Keratinocyte (primary cell): ENCODE data around the gene TRAF3IP1. TPM values are rescaled to one million over a fixed set of nuclear protein-coding genes. Genes with fewer than 3 reads are reported as not detected.

Experiments used
- DNase-seq: peaks from one replicate; pipeline ENCODE4 v3.0.0-alpha.2; 2011; ENCODE audit warnings: low read depth, missing footprints, low spot score
- FAIRE-seq: peaks from 2 replicates; lab custom pipeline; 2011; peaks lifted over from hg19 to GRCh38; lab: Jason Lieb, UNC
- H2AFZ ChIP-seq: 2 replicates; pipeline ENCODE4 v1.6.0; 2012; ENCODE audit warnings: low read length, control low read depth, inconsistent platforms; ENCODE audit not compliant: control insufficient read depth
- H3K27ac ChIP-seq: 2 replicates; pipeline ENCODE4 v1.5.1; 2011; ENCODE audit warnings: low read length; ENCODE audit not compliant: control insufficient read depth, insufficient read depth
- H3K27me3 ChIP-seq: 3 replicates; pipeline ENCODE4 v1.6.0; 2011; ENCODE audit warnings: low read length; ENCODE audit not compliant: control insufficient read depth, insufficient read depth; ENCODE audit errors: extremely low read depth
- H3K36me3 ChIP-seq, 2 experiments: 2 replicates in 1 of 2; 3 replicates in 1 of 2; pipeline ENCODE4 v1.5.1; 2011; ENCODE audit warnings: low read length in 2 of 2, mild to moderate bottlenecking in 1 of 2; ENCODE audit not compliant: control insufficient read depth in 2 of 2, insufficient read depth in 2 of 2; ENCODE audit errors: extremely low read depth in 1 of 2
- H3K4me1 ChIP-seq: 3 replicates; pipeline ENCODE4 v1.5.1; 2011; ENCODE audit warnings: low read length; ENCODE audit not compliant: control insufficient read depth, insufficient read depth; ENCODE audit errors: extremely low read depth
- H3K4me2 ChIP-seq: 3 replicates; pipeline ENCODE4 v1.6.0; 2011; ENCODE audit warnings: low read depth, low read length; ENCODE audit not compliant: control insufficient read depth, insufficient read depth; ENCODE audit errors: extremely low read depth
- H3K4me3 ChIP-seq, 3 experiments: fragments of 200-600 bp in 1 of 3; sonication (generic) in 1 of 3; 2 replicates in 2 of 3; 3 replicates in 1 of 3; pipeline ENCODE4 v1.5.1; 2011 to 2016; ENCODE audit warnings: low read length in 3 of 3, mild to moderate bottlenecking in 3 of 3, control low read depth in 2 of 3, inconsistent platforms in 1 of 3, low read depth in 1 of 3, mixed read lengths in 1 of 3, mixed run types in 1 of 3, moderate library complexity in 1 of 3; ENCODE audit not compliant: control insufficient read depth in 2 of 3, insufficient read depth in 2 of 3; ENCODE audit errors: extremely low read depth in 1 of 3
- H3K79me2 ChIP-seq: 2 replicates; pipeline ENCODE4 v1.6.0; 2012; ENCODE audit warnings: low read length; ENCODE audit not compliant: control insufficient read depth, insufficient read depth
- H3K9ac ChIP-seq: 3 replicates; pipeline ENCODE4 v1.6.0; 2011; ENCODE audit warnings: low read length; ENCODE audit not compliant: control insufficient read depth, insufficient read depth; ENCODE audit errors: extremely low read depth
- H3K9me1 ChIP-seq: 3 replicates; pipeline ENCODE4 v1.6.0; 2011; ENCODE audit warnings: low read length; ENCODE audit not compliant: control insufficient read depth, insufficient read depth; ENCODE audit errors: extremely low read depth
- H3K9me3 ChIP-seq: 2 replicates; pipeline ENCODE4 v1.5.1; 2012; ENCODE audit warnings: low read depth, low read length; ENCODE audit not compliant: control insufficient read depth
- H4K20me1 ChIP-seq: 3 replicates; pipeline ENCODE4 v1.6.0; 2011; ENCODE audit warnings: low read length; ENCODE audit not compliant: control insufficient read depth, insufficient read depth; ENCODE audit errors: extremely low read depth
- CTCF ChIP-seq, 3 experiments: IDR thresholded peaks in 1 of 3; conservative IDR thresholded peaks in 1 of 3; optimal IDR thresholded peaks in 1 of 3; 2 replicates in 2 of 3; 3 replicates in 1 of 3; pipeline versions ENCODE3 to v1.5.1; 2011; ENCODE audit warnings: low read length in 3 of 3, mild to moderate bottlenecking in 3 of 3, moderate library complexity in 2 of 3, control low read depth in 1 of 3, inconsistent platforms in 1 of 3; ENCODE audit not compliant: insufficient read depth in 2 of 3; ENCODE audit errors: extremely low read depth in 1 of 3
- EZH2 ChIP-seq: IDR thresholded peaks from one replicate; pipeline ENCODE4 v1.6.1; 2012; ENCODE audit warnings: inconsistent platforms, mild to moderate bottlenecking, low read length, moderate library complexity
- dilution Hi-C: fragments of 300-500 bp; cut with MboI; formaldehyde crosslinking; loops from one replicate; pipeline ENCODE4 v1.7.0; 2020; ENCODE audit warnings: low sequenced_read_pairs; ENCODE audit not compliant: extremely low pct_ligation_motif_present
- polyA plus RNA-seq, 5 experiments: library from polyadenylated mRNA; depleted of rRNA in 3 of 5; stranded (reverse) in 3 of 5; stranded (forward) in 1 of 5; unstranded in 1 of 5; fragments of >200 nt; gene quantifications; 1 replicate in 1 of 5; 2 replicates in 3 of 5; 3 replicates in 1 of 5; pipeline versions ENCODE4 v1.2.1 to v1.2.3, GENCODE V29; 2011 to 2012; ENCODE audit warnings: missing spikeins in 2 of 5, low read depth in 1 of 5, low replicate concordance in 1 of 5

Gene TRAF3IP1
- polyA plus RNA-seq, 1 donor (not counting 4 experiments of a cell fraction or from before 2014, with no cell fraction given) = 7.0 TPM

DNA sequence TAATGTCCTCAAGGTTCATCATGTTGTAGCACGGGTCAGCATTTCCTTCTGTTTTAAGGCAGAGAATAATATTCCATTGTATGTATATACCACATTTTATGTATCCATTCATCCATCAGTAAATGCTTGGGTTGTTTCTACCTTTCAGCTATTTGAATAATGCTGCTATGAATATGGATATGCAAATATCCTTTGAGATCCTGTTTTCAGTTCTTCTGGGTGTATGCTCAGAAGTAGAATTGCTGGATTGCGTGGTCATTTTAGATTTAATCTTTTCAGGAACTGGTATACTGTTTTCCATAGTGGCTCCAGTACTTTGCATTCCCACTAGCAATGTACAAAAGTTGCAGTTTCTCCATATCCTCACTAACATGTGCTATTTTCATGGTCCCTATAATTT, 93.0 kb downstream of the TRAF3IP1 start:
- no peaks in the 10 kb centered on the region for H3K79me2 ChIP-seq
- H3K36me3 ChIP-seq = no peaks in the 10 kb centered on the region
- H3K4me3 ChIP-seq = no peak overlapping the region
- dilution Hi-C loops = no loop called here
- H3K4me2 ChIP-seq = no peak overlapping the region
- no peak for FAIRE-seq
- H4K20me1 ChIP-seq = no peaks in the 10 kb centered on the region
- H3K9ac ChIP-seq = no peak overlapping the region
- no peak overlapping the region for H2AFZ ChIP-seq
- TF ChIP-seq CTCF (optimal IDR thresholded peaks at IDR 0.05 in 1 of 3, IDR thresholded peaks at IDR 0.05 in 1 of 3, conservative IDR thresholded peaks at IDR 0.05 in 1 of 3; ENCODE audit: extremely low read depth in 1 of 3, insufficient read depth in 2 of 3, low read length in 3 of 3) = no peak
- TF ChIP-seq EZH2 = no peak
- no peak for DNase-seq
- H3K9me3 ChIP-seq = peaks cover 2% of the 10 kb centered on the region
- H3K9me1 ChIP-seq = no peaks in the 10 kb centered on the region
- H3K27me3 ChIP-seq = no peaks in the 10 kb centered on the region
- no peak overlapping the region for H3K27ac ChIP-seq
- H3K4me1 ChIP-seq = peaks cover 3% of the 10 kb centered on the region

DNA sequence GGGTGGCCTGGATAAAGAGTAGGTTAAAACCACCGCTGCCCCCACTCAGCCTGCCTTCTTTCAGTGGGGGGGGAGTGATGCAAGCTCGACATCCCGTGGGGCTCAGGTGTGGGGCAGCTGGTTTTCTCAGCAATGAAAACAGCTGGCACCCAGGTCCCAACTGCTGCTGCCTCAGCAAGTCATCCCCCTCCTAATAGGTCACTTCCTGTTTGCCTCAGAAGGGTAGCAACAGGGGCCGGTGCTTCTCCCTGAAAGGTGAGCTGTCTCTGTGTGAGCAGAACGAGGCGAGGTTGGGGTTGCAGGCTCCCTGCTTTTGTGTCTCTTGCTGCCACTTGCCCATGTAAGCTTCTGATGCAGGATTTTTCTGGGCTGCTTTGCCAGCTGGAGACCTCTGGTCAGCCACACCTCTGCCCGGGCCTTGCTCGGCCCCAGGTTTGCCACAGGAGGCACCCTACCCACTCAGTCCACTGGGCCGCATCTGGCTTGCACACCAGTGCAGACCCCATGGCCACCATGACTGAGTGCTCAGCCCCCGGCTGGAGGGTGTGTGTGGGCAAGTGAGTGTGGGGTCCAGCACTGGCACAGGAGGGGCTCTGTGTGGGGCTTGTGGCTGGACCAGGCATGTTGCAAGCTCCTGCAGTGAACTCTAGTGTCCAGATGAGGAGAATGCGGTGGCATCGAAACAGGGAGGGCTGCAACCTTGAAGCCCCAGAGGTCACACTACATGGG, 94.9 kb downstream of the TRAF3IP1 start:
- Histone ChIP-seq H3K27me3 (no peaks in the 10 kb centered on the region), H2AFZ (no peak overlapping the region), H3K79me2 (no peaks in the 10 kb centered on the region), H3K4me3 (no peak overlapping the region), H3K9ac (no peak overlapping the region), H3K4me2 (no peak overlapping the region), H3K36me3 (no peaks in the 10 kb centered on the region), H3K9me1 (no peaks in the 10 kb centered on the region), H3K9me3 (peaks cover 2% of the 10 kb centered on the region), H4K20me1 (no peaks in the 10 kb centered on the region), H3K27ac (no peak overlapping the region), H3K4me1 (peaks cover 4% of the 10 kb centered on the region)
- DNase-seq (no peak), FAIRE-seq (no peak)
- TF ChIP-seq CTCF (optimal IDR thresholded peaks at IDR 0.05 in 1 of 3, IDR thresholded peaks at IDR 0.05 in 1 of 3, conservative IDR thresholded peaks at IDR 0.05 in 1 of 3; ENCODE audit: extremely low read depth in 1 of 3, insufficient read depth in 2 of 3, low read length in 3 of 3) (no peak), EZH2 (no peak)
- dilution Hi-C loops = no loop called here
